NCI-H1105 (cell line): ENCODE measurements around the gene MUC20.
"Not testable (repeated sequence)": the region's sequence is repeated elsewhere in the genome, so short reads cannot be mapped to it uniquely, and the experiment has no call there.

ENCODE experiments used
- DNase-seq: peaks from one replicate; lab custom pipeline; 2025; lab: John Stamatoyannopoulos, UW

MUC20 gene

GRCh38 chr3:195720831-195721506 lies at the start of gene MUC20:
MUC20 (plus strand) TSS chr3:195720978; CDS start chr3:195721008, 30 bp downstream.
- DNase-seq: not testable (repeated sequence)

GRCh38 chr3:195671283-195671682 lies 49.5 kb upstream of the MUC20 start:
- DNase-seq: not testable (repeated sequence)

GRCh38 chr3:195673711-195674110 lies 47.1 kb upstream of the MUC20 start:
- DNase-seq: not testable (repeated sequence)

- not testable (repeated sequence) for DNase-seq
Measured at GRCh38 chr3:195678391-195679015, 42.3 kb upstream of the MUC20 start.

GRCh38 chr3:195680690-195681089 lies 40.1 kb upstream of the MUC20 start:
- DNase-seq: not testable (repeated sequence)

- DNase-seq: not testable (repeated sequence)
Measured at GRCh38 chr3:195681458-195682103, 39.2 kb upstream of the MUC20 start.

- DNase-seq: not testable (repeated sequence)
Measured at GRCh38 chr3:195682104-195682742, 38.6 kb upstream of the MUC20 start.

- DNase-seq: not testable (repeated sequence)
Measured at GRCh38 chr3:195683722-195684526, 36.9 kb upstream of the MUC20 start.

- not testable (repeated sequence) for DNase-seq
Measured at GRCh38 chr3:195684527-195685257, 36.1 kb upstream of the MUC20 start.

GRCh38 chr3:195686537-195687208 lies 34.1 kb upstream of the MUC20 start:
- DNase-seq: not testable (repeated sequence)

- not testable (repeated sequence) for DNase-seq
Measured at GRCh38 chr3:195687209-195687760, 33.5 kb upstream of the MUC20 start.

- not testable (repeated sequence) for DNase-seq
Measured at GRCh38 chr3:195688471-195689183, 32.2 kb upstream of the MUC20 start.

- not testable (repeated sequence) for DNase-seq
Measured at GRCh38 chr3:195689184-195690070, 31.4 kb upstream of the MUC20 start.

GRCh38 chr3:195690951-195691350 lies 29.8 kb upstream of the MUC20 start:
- DNase-seq: no peak

GRCh38 chr3:195691596-195692353 lies 29.0 kb upstream of the MUC20 start:
- not testable (repeated sequence) for DNase-seq

- DNase-seq: no peak
Measured at GRCh38 chr3:195692354-195692685, 28.5 kb upstream of the MUC20 start.

GRCh38 chr3:195692781-195693427 lies 27.9 kb upstream of the MUC20 start:
- no peak for DNase-seq
